Fibroblast of skin of right biceps (primary cell): ENCODE results near the gene MYO3B.

Source experiments
- DNase-seq: peaks from one replicate; pipeline ENCODE4 v3.0.0-alpha.2; 2013

Gene MYO3B

GRCh38 chr2:170177950-170178781 lies at the start of gene MYO3B:
Gene MYO3B (plus strand): TSS chr2:170178147. CDS start chr2:170178288, 141 bp downstream.
- peak; percentile 58 for DNase-seq

- no peak for DNase-seq
These were observed 38.5 kb upstream of the MYO3B start for GRCh38 chr2:170139276-170139967.

- DNase-seq, result no peak
These were observed 37.4 kb upstream of the MYO3B start for GRCh38 chr2:170140561-170140960.

GRCh38 chr2:170141865-170142264 lies 36.1 kb upstream of the MYO3B start:
- no peak for DNase-seq

GRCh38 chr2:170142502-170142901 lies 35.4 kb upstream of the MYO3B start:
- no peak for DNase-seq

- DNase-seq, result no peak
These were observed 34.8 kb upstream of the MYO3B start for GRCh38 chr2:170143045-170143717.

- no peak for DNase-seq
These were observed 33.2 kb upstream of the MYO3B start for GRCh38 chr2:170144761-170145160.

- DNase-seq, result no peak
These were observed 32.8 kb upstream of the MYO3B start for GRCh38 chr2:170145191-170145590.

- DNase-seq, result no peak
These were observed 32.1 kb upstream of the MYO3B start for GRCh38 chr2:170145675-170146432.

GRCh38 chr2:170146784-170147183 lies 31.2 kb upstream of the MYO3B start:
- DNase-seq, result no peak

GRCh38 chr2:170147576-170147975 lies 30.4 kb upstream of the MYO3B start:
- DNase-seq, result no peak

- no peak for DNase-seq
These were observed 29.8 kb upstream of the MYO3B start for GRCh38 chr2:170148161-170148560.

- DNase-seq, result no peak
These were observed 25.5 kb upstream of the MYO3B start for GRCh38 chr2:170152421-170152820.

- peak; percentile 59 for DNase-seq
These were observed 22.8 kb upstream of the MYO3B start for GRCh38 chr2:170155022-170155722.

- DNase-seq, result peak; percentile 46
These were observed 22.2 kb upstream of the MYO3B start for GRCh38 chr2:170155723-170156253.

- no peak for DNase-seq
These were observed 21.4 kb upstream of the MYO3B start for GRCh38 chr2:170156592-170156991.

GRCh38 chr2:170157025-170157684 lies 20.8 kb upstream of the MYO3B start:
- peak; percentile 78 for DNase-seq

- DNase-seq, result no peak
These were observed 18.9 kb upstream of the MYO3B start for GRCh38 chr2:170159060-170159459.

- peak; percentile 10 for DNase-seq
These were observed 16.3 kb upstream of the MYO3B start for GRCh38 chr2:170161516-170162270.

- DNase-seq, result peak; percentile 80
These were observed 15.7 kb upstream of the MYO3B start for GRCh38 chr2:170162271-170162632.
